HL-60 (cell line): ENCODE measurements around the gene CSNK1G3.

ENCODE experiments used
- CTCF ChIP-seq: IDR thresholded peaks from one replicate; pipeline ENCODE4 v1.5.1; 2011; ENCODE audit warnings: low read length, control low read depth, inconsistent platforms; ENCODE audit not compliant: insufficient read depth
- POLR2AphosphoS5 ChIP-seq: IDR thresholded peaks from 2 replicates; pipeline ENCODE4 v1.6.1; 2012; ENCODE audit warnings: low read depth
- TF ChIP-seq, protein P1 (sequence below): IDR thresholded peaks from 2 replicates; pipeline ENCODE4 v1.6.1; 2012; ENCODE audit warnings: low read depth; ENCODE audit not compliant: insufficient replicate concordance

GRCh38 chr5:123557907-123558306 lies 45.9 kb downstream of the CSNK1G3 start:
- TF ChIP-seq CTCF (no peak), POLR2AphosphoS5 (no peak)
- TF ChIP-seq, protein P1, sequence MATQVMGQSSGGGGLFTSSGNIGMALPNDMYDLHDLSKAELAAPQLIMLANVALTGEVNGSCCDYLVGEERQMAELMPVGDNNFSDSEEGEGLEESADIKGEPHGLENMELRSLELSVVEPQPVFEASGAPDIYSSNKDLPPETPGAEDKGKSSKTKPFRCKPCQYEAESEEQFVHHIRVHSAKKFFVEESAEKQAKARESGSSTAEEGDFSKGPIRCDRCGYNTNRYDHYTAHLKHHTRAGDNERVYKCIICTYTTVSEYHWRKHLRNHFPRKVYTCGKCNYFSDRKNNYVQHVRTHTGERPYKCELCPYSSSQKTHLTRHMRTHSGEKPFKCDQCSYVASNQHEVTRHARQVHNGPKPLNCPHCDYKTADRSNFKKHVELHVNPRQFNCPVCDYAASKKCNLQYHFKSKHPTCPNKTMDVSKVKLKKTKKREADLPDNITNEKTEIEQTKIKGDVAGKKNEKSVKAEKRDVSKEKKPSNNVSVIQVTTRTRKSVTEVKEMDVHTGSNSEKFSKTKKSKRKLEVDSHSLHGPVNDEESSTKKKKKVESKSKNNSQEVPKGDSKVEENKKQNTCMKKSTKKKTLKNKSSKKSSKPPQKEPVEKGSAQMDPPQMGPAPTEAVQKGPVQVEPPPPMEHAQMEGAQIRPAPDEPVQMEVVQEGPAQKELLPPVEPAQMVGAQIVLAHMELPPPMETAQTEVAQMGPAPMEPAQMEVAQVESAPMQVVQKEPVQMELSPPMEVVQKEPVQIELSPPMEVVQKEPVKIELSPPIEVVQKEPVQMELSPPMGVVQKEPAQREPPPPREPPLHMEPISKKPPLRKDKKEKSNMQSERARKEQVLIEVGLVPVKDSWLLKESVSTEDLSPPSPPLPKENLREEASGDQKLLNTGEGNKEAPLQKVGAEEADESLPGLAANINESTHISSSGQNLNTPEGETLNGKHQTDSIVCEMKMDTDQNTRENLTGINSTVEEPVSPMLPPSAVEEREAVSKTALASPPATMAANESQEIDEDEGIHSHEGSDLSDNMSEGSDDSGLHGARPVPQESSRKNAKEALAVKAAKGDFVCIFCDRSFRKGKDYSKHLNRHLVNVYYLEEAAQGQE, result no peak
